Naive B cell (primary cell): ENCODE results near the gene DNAJA1. TPM values are rescaled to one million over a fixed set of nuclear protein-coding genes. Genes with fewer than 3 reads are reported as not detected.
A peak's percentile ranks its signal among the peaks of the same experiment; 100 is the strongest.
"Not testable (repeated sequence)": the region's sequence is repeated elsewhere in the genome, so short reads cannot be mapped to it uniquely, and the experiment has no call there.

Experiments used
- ATAC-seq, 2 donors: fragments of 150-1000 bp; cut with Tn5 transposase; 2 replicates each; pipeline ENCODE4 v1.10.0; 2021; ENCODE audit warnings: low read depth in 2 of 2, mild to moderate bottlenecking in 2 of 2, moderate library complexity in 2 of 2
- DNase-seq: peaks from one replicate; pipeline ENCODE4 v3.0.0; 2022
- H3K27ac Mint-ChIP-seq, 6 donors: one replicate each; pipeline ENCODE4 v1.8.0; 2020 to 2022; ENCODE audit warnings: mild to moderate bottlenecking in 6 of 6, mixed read lengths in 6 of 6, moderate library complexity in 5 of 6, inconsistent platforms in 2 of 6
- H3K27me3 Mint-ChIP-seq, 3 donors: one replicate each; pipeline ENCODE4 v1.8.0; 2021 to 2022; ENCODE audit warnings: mixed read lengths in 3 of 3, mild to moderate bottlenecking in 1 of 3
- H3K36me3 Mint-ChIP-seq, 2 donors: one replicate each; pipeline ENCODE4 v1.8.0; 2020 to 2022; ENCODE audit warnings: mixed read lengths in 2 of 2, inconsistent platforms in 1 of 2, mild to moderate bottlenecking in 1 of 2
- H3K4me1 Mint-ChIP-seq, 3 donors: one replicate each; pipeline ENCODE4 v1.8.0; 2020 to 2022; ENCODE audit warnings: mixed read lengths in 3 of 3, inconsistent platforms in 1 of 3, mild to moderate bottlenecking in 1 of 3, moderate library complexity in 1 of 3
- H3K4me3 Mint-ChIP-seq, 8 donors: one replicate each; pipeline ENCODE4 v1.8.0; 2020 to 2022; ENCODE audit warnings: mild to moderate bottlenecking in 8 of 8, mixed read lengths in 8 of 8, moderate library complexity in 8 of 8, inconsistent platforms in 2 of 8
- H3K9me3 Mint-ChIP-seq, 7 donors: one replicate each; pipeline ENCODE4 v1.8.0; 2020 to 2022; ENCODE audit warnings: mixed read lengths in 7 of 7, mild to moderate bottlenecking in 5 of 7, inconsistent platforms in 2 of 7, moderate library complexity in 1 of 7
- polyA plus RNA-seq, 6 donors: library from polyadenylated mRNA; unstranded; fragments of 300-500 nt; fragmentation: Illumina TruSeq; gene quantifications; one replicate each; pipeline ENCODE4 v1.2.3, GENCODE V29; 2021; ENCODE audit warnings: low read depth in 6 of 6

The DNAJA1 gene
- polyA plus RNA-seq = 100 to 1,000 TPM in 1 of 6 donors, 10 to 100 TPM in 5; 69.9 to 104 (median 86.7) TPM

DNA sequence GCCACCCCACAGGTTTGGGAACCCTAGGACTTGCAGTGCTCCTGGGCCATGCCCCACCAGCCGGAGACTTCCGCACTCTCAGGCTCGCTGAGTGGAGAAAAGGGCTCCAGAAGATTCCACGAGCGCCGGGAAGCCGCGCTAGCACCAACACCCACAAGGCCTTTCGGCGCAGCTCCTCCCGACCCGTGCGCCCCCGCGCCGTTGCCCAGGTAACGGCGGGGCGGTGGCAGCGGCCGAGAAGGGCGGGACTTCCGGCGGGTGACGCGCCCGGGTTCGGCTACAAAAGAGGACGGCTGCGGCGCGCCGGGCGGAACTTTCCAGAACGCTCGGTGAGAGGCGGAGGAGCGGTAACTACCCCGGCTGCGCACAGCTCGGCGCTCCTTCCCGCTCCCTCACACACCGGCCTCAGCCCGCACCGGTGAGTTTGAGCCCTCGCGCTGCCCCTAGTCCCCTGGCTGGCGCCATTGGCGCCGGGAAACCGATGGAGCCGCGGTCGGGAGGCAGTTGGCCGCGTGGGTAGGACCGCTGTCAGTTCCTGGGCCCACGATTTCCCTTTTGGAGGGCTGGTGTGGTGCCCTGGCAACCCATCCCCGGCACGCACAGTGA, at the start of gene DNAJA1:
TSS of gene DNAJA1 (plus strand) at position 308 of the 606 bp plus-strand sequence. CDS start 1,212 bp downstream, outside the sequence.
- Mint-ChIP-seq H3K4me3 (peak within 1 kb of the TSS; percentile 91 to 97 (median 95)), H3K4me1 (peaks cover 30 to 55% (median 50%) of the 10 kb centered on the region in 3 donors), H3K27ac (peak within 1 kb of the TSS; percentile 96 to 98 (median 97)), H3K9me3 (no peaks in the 10 kb centered on the region), H3K27me3 (no peaks in the 10 kb centered on the region), H3K36me3 (peaks cover 14 to 15% of the 10 kb centered on the region in 2 donors)
- DNase-seq = peak; percentile 96
- ATAC-seq = peak; percentile 83 to 85

- H3K4me1 Mint-ChIP-seq = no peaks in the 10 kb centered on the region
- no peak for ATAC-seq
- H3K9me3 Mint-ChIP-seq = no peaks in the 10 kb centered on the region
- peaks cover 17 to 30% of the 10 kb centered on the region in 2 donors for H3K36me3 Mint-ChIP-seq
- no peak overlapping the region for H3K4me3 Mint-ChIP-seq
- H3K27me3 Mint-ChIP-seq = no peaks in the 10 kb centered on the region
- no peak for DNase-seq
- H3K27ac Mint-ChIP-seq = peak overlapping the region in 1 of 6 donors; percentile 33
Observed at GRCh38 chr9:32978051-32978450, 47.0 kb upstream of the DNAJA1 start.

DNA sequence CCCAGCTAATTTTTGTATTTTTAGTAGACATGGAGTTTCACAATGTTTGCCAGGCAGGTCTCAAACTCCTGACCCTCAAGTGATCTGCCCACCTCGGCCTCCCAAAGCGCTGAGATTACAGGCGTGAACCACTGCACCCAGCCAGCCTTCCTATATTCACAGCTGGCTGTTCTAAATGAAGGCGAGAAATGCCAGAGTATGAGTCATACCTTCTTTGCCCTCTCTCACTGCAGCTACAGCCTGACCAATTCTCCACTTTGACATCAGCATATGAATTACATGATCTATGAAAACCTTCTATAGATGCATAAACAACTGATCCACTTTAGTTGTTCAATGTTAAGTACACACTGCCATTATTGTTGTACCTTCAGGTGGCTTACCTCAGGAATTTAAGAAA, 38.1 kb upstream of the DNAJA1 start:
- DNase-seq (no peak), ATAC-seq (no peak)
- Mint-ChIP-seq H3K4me1 (peaks cover 0 to 12% (median 2%) of the 10 kb centered on the region in 3 donors), H3K9me3 (no peaks in the 10 kb centered on the region), H3K4me3 (no peak overlapping the region), H3K27ac (peak overlapping the region in 1 of 6 donors; percentile 87), H3K36me3 (peaks cover 23 to 48% of the 10 kb centered on the region in 2 donors), H3K27me3 (no peaks in the 10 kb centered on the region)

DNA sequence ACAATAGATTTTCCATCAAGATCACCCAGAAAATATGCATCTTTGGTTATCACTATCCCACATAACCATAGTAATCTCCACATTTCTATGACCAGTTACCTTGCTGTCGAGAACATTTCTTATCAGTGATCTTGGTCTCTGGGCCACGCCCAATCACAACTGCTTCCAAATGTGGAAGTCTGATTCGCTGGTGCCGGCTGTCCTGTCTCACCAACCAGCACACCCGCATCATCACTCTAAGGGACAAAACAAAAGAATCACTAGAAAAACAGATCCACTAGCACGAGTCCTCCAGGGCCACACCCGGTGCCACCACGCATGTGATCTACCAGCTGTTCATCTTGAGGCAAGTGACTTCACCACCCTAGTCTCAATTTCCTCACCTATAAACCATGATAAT, 35.4 kb upstream of the DNAJA1 start:
- Mint-ChIP-seq H3K4me1 (peaks cover 3 to 24% (median 21%) of the 10 kb centered on the region in 3 donors), H3K9me3 (no peaks in the 10 kb centered on the region), H3K27me3 (no peaks in the 10 kb centered on the region), H3K27ac (peak overlapping the region in 1 of 6 donors; percentile 51), H3K4me3 (no peak overlapping the region), H3K36me3 (peaks cover 22 to 31% of the 10 kb centered on the region in 2 donors)
- ATAC-seq (no peak), DNase-seq (no peak)

DNA sequence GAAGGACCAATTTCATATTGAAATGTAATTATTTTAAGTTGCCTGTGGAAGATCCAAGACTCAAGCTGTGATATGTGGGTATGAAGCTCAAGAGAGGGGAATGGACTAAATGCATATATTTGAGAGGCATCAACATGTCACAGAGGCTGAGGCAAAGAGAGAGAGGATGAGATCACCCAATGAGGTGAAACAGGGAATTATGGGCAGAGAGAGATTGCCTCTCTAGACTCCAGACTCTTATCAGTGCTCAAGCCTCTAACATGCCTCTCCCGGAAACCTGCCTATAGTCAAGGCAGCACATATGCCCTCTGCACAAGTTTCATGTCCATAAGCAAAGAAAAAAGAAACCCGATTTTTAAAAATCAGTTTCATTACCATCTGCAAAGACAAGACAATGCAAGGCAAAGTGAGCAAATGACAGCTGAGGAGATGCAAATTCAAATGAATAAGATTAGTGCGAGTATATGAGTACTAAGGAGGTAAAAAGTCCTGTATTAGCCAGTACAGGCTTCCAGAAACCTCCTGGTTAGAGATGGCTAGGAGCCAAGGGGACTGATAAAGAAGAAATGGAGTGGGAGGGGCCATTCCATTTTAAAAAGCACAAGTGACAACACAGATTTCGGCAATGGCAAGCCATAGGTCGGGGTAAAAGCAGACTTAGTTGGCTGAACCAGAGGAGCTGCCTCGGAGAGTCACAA, 33.0 kb upstream of the DNAJA1 start:
- H3K4me1 Mint-ChIP-seq = peaks cover 12 to 29% (median 26%) of the 10 kb centered on the region in 3 donors
- peaks cover 33 to 34% of the 10 kb centered on the region in 2 donors for H3K36me3 Mint-ChIP-seq
- no peaks in the 10 kb centered on the region for H3K27me3 Mint-ChIP-seq

DNA sequence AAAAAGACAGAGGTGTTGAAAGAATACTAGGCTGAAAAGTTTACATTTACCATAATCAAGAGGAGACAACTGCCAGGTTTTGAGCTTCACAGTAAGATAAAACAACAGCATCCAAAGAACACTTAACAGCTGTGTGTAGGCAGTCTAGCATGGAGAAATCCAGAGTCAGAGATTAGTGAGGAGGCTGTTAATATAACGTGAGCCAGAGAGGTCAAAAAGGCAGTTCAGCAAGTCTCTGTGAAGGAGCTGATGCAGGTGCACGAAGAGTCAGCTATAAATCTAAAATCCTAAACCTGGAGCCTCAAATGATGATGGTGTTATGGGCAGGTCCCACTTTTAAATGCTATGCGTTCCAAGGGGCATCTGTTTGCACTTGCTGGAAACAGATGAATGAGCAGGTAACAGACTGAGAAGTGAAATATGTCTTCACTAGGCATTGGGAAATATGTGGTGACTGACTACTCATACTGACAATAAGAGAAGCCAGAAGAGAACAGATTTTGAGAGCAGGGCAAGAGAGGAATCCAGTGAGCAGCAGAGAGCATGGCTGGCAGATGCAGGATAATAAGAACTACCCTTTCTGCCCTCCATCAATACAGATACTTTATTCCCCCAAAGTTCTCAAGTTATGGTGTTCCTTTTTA, 32.4 kb upstream of the DNAJA1 start:
- Mint-ChIP-seq H3K27me3 (no peaks in the 10 kb centered on the region), H3K36me3 (peaks cover 29 to 33% of the 10 kb centered on the region in 2 donors), H3K9me3 (no peaks in the 10 kb centered on the region), H3K4me1 (peaks cover 15 to 32% (median 32%) of the 10 kb centered on the region in 3 donors), H3K4me3 (no peak overlapping the region), H3K27ac (peak overlapping the region in 1 of 6 donors; percentile 33)
- DNase-seq (no peak), ATAC-seq (no peak)

More for the DNA sequence above, 33.0 kb upstream of the DNAJA1 start:
- no peak for ATAC-seq
- DNase-seq = no peak
- H3K9me3 Mint-ChIP-seq = no peaks in the 10 kb centered on the region
- H3K27ac Mint-ChIP-seq = no peak overlapping the region
- peak overlapping the region in 1 of 8 donors; percentile 18 for H3K4me3 Mint-ChIP-seq

DNA sequence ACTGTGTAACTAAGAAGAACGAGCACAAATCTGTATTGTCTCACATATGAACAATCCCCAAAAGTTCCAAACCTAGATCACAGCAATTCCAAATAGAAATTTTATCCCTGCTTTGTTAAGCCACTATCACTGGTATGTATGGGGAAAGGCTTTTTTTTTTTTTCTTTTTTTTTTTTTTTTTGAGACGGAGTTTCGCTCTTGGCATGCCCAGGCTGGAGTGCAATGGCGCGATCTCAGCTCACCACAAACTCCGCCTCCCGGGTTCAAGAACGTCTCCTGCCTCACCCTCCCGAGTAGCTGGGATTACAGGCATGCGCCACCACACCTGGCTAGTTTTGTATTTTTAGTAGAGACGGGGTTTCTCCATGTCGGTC, 24.4 kb upstream of the DNAJA1 start:
- H3K36me3 Mint-ChIP-seq = peaks cover 10 to 22% of the 10 kb centered on the region in 2 donors
- DNase-seq, ATAC-seq, H3K27me3 Mint-ChIP-seq, H3K9me3 Mint-ChIP-seq: not testable (repeated sequence)
- peak overlapping the region; percentile 96 to 99 (median 98) for H3K27ac Mint-ChIP-seq
- peak overlapping the region; percentile 93 to 99 (median 96) for H3K4me3 Mint-ChIP-seq
- peaks cover 30 to 49% (median 37%) of the 10 kb centered on the region in 3 donors for H3K4me1 Mint-ChIP-seq

DNA sequence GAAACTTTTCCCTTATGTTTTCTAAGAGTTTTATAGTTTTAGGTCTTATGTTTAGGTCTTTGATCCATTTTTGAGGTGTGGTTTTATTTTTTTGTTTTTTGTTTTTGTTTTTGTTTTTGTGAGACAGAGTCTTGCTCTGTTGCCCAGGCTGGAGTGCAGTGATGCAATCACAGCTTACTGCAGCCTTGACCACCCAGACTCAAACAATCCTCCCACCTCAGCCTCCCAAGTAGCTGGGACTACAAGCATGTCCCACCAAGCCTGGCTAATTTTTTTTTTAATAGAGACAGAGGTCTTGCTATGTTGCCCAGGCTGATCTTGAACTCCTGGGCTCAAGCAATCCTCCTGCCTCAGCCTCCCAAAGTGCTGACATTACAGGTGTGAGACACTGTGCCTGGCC, 19.7 kb upstream of the DNAJA1 start:
- not testable (repeated sequence) for H3K9me3 Mint-ChIP-seq, ATAC-seq, H3K27me3 Mint-ChIP-seq, DNase-seq, H3K27ac Mint-ChIP-seq, H3K36me3 Mint-ChIP-seq
- peak overlapping the region in 1 of 8 donors; percentile 70 for H3K4me3 Mint-ChIP-seq
- peaks cover 7 to 20% (median 12%) of the 10 kb centered on the region in 3 donors for H3K4me1 Mint-ChIP-seq

DNA sequence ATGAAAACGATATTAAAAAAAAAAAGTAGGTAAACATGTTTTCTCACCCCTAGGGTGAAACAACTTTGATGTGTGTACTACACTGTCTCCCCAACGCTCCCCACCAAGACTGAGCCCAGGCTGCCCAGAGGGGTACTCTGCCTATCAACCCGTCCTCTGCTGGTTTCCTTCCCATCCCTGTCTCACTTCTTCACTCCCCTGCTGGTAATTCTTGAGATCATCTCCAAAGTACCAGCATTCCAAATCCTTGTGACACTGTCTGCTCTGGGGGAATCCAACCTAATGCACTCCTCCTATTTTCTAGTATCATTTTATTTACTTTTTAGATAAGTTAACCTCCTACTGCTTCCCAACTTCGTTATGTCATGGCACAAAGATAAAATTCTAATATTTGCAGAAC, 17.3 kb upstream of the DNAJA1 start:
- DNase-seq (no peak), ATAC-seq (no peak)
- H3K4me3 Mint-ChIP-seq = peak overlapping the region in 1 of 8 donors; percentile 6
- H3K4me1 Mint-ChIP-seq = peaks cover under 1 to 5% (median 3%) of the 10 kb centered on the region in 3 donors
- H3K9me3 Mint-ChIP-seq = no peaks in the 10 kb centered on the region
- no peaks in the 10 kb centered on the region for H3K27me3 Mint-ChIP-seq
- H3K36me3 Mint-ChIP-seq = no peaks in the 10 kb centered on the region
- H3K27ac Mint-ChIP-seq = no peak overlapping the region

DNA sequence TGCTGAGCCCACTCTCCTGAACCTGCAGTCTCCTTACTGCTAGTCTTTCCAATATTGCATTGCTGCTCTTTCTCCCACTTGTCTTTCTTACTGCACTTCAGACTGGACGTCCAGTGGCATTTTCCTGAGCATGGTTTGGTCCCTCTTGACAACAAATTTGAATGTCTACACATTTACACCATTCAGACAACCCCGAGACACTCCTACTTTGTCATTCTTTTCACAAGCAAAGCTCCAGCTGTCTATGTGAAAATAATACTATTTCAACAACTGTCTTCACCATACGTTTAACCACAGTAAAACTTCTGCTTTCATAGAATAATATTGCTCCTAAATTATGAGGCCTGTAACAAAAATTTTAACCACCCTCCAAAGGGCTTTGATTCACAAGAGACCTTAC, 13.2 kb upstream of the DNAJA1 start:
- no peaks in the 10 kb centered on the region for H3K9me3 Mint-ChIP-seq
- H3K4me1 Mint-ChIP-seq = peaks cover 0 to 5% (median 3%) of the 10 kb centered on the region in 3 donors
- H3K4me3 Mint-ChIP-seq = no peak overlapping the region

GRCh38 chr9:33012328-33013069, 12.6 kb upstream of the DNAJA1 start:
- Mint-ChIP-seq H3K4me3 (no peak overlapping the region), H3K27ac (no peak overlapping the region), H3K36me3 (no peaks in the 10 kb centered on the region), H3K9me3 (no peaks in the 10 kb centered on the region), H3K27me3 (no peaks in the 10 kb centered on the region), H3K4me1 (peaks cover 0 to 5% (median 3%) of the 10 kb centered on the region in 3 donors)
- ATAC-seq (no peak), DNase-seq (no peak)

More for the DNA sequence above, 13.2 kb upstream of the DNAJA1 start:
- H3K27me3 Mint-ChIP-seq = no peaks in the 10 kb centered on the region
- DNase-seq (no peak), ATAC-seq (no peak)
- no peaks in the 10 kb centered on the region for H3K36me3 Mint-ChIP-seq
- H3K27ac Mint-ChIP-seq = peak overlapping the region in 1 of 6 donors; percentile 28

- ATAC-seq (no peak), DNase-seq (no peak)
- Mint-ChIP-seq H3K9me3 (no peaks in the 10 kb centered on the region), H3K36me3 (no peaks in the 10 kb centered on the region), H3K4me3 (no peak overlapping the region), H3K4me1 (peaks cover 0 to 5% (median 3%) of the 10 kb centered on the region in 3 donors), H3K27me3 (no peaks in the 10 kb centered on the region), H3K27ac (no peak overlapping the region)
Observed at GRCh38 chr9:33013962-33014664, 11.0 kb upstream of the DNAJA1 start.
